Measurements from ENCODE around the gene MRPL40. TPM values are rescaled to one million over a fixed set of nuclear protein-coding genes. Genes with fewer than 3 reads are reported as not detected.

Gene MRPL40
- total RNA-seq: 43.2 and 51.1 TPM in 2 replicates

GRCh38 chr22:19432133-19432851, at the start of gene MRPL40:
Gene MRPL40, plus strand, starts transcription at chr22:19432545. Its CDS starts 10 bp downstream, at chr22:19432555.

GRCh38 chr22:19431649-19432132, 654 bp upstream of the MRPL40 start, which contains the start of gene HIRA:
Gene HIRA, minus strand, starts transcription at chr22:19431733. Its CDS starts 257 bp downstream, at chr22:19431476.

DNA sequence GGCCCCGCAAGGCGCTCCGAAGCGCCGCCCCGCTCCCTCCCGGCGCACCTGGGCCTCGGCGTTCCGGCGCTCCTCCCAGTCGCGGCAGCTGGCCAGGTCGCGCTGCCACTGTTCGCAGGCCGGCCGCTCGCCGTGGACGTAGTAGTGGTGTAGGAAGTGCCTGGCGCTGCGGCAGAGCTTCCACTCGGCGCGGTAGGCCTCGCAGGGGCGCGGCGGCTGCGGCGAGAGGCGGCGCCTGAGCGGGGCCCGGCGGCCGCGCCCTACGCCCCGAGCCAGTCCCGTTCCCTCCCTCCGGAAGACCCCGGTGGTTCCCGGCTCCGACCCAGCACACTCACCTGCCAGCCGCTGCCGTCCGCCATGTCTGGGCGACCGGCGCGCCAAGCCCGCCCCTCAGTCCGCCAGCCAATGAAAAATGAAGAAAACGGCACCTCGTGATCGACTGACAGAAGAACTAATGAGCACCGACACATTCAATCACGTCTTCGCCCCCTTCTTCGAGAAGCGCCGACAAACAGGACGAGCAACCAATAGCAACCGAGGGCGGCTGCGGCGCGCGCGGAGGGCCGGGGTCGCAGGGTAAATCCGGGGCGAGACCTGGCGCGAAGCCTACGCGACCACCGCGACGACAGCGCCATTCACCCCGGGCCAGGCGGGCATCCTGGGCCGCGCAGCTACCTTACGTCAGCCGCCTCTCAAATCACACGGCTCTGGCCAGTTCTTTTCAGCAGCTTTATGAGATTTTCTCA, 15.2 kb downstream of the MRPL40 start, which contains the start of gene C22orf39:
Gene C22orf39 (minus strand): TSS at position 382 of the 746 bp plus-strand sequence. CDS start 23 bp downstream, at position 359.

DNA sequence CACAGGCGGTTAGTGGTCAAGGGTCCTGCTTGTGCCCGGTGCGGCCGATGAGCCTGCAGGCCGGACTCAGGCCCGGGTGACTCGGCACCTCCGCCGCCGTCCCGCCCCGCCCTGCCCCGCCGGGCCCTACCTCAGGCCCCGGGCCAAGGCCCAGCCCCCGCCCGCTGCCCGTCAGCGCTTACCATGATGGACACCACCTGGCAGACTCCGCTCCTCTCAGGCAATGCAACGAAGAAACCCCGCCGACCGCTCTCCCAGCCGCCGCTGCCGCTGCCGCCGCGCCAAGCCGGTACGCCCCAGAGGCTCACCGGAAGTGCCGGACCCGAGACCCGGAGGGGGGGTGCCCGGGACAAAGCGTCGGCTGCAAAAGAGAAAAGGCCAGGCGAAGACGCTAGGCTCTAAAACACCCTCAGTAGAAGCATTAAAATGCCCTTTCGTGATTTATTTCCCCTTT, 46.6 kb downstream of the MRPL40 start, which contains the start of gene UFD1:
Gene UFD1 (minus strand): TSS at position 293 of the 454 bp plus-strand sequence. CDS start 108 bp downstream, at position 185.

GRCh38 chr22:19479355-19480172, 47.2 kb downstream of the MRPL40 start, which contains the start of gene CDC45:
Gene CDC45, plus strand, starts transcription at chr22:19479920. Its CDS starts 49 bp downstream, at chr22:19479969.

Other genes with a start within 250 kb of the MRPL40 start
- 5.8 and 7.9 TPM in 2 replicates for gene CLTCL1, start 140.8 kb upstream of the MRPL40 start, total RNA-seq
- 14.5 and 17.3 TPM in 2 replicates for gene HIRA, start 812 bp upstream of the MRPL40 start, total RNA-seq
- gene C22orf39, start 15.2 kb downstream of the MRPL40 start, total RNA-seq: 27.5 and 30.0 TPM in 2 replicates
- 46.3 and 46.5 TPM in 2 replicates for gene UFD1, start 46.6 kb downstream of the MRPL40 start, total RNA-seq
- 20.4 and 28.6 TPM in 2 replicates for gene CDC45, start 47.4 kb downstream of the MRPL40 start, total RNA-seq
- 0.14 and 0.37 TPM in 2 replicates for gene CLDN5, start 91.9 kb downstream of the MRPL40 start, total RNA-seq

Data from airway epithelial cell (primary cell).